ENCODE results near the gene PHF21B.

DNA sequence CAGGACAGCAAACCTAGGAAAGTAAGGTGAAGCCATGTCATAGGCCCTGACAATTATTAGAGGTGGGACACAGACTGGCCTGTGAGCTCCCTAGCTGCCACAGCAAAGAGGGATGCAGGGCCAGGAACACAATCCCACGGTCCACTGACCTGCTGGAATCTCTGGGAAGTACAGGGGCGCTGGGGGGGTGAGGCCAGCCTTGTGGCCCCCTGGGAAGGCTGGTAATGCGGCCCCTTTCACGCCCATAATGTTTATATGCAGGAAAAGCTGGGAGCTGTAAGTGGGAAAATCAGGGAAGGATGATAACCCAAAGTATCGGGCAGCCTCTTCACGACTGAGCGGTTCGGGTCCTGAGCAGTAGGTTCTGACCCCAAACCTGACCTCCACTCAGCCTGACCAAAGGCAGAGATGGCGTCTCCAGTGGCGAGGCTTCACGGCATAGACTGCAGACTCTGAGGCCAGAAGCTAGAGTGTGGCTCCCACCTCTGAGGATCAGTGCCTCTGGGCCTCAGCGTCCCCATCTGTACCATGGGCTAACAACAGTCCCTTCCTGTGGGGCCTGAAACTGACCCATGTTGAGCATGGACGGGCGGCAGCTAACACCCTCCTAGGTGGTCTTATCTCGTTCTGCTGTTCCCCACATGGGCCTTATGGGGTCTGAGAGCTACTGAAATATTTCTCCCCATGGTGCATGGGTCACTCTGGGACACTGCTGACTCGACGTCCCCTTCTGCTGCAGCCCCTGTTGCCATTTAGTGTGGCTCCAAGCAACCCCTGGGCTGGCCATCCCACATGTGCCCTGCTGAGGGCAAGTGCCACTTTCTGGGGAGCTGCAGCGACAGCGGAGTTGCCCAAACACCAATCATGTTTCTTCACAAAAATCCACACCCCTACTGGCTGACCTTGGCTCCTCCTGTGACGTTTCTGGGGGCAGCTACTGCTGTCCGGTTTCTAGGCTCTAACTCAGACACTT lies 101.8 kb downstream of the PHF21B start:
- TF ChIP-seq, protein P1, sequence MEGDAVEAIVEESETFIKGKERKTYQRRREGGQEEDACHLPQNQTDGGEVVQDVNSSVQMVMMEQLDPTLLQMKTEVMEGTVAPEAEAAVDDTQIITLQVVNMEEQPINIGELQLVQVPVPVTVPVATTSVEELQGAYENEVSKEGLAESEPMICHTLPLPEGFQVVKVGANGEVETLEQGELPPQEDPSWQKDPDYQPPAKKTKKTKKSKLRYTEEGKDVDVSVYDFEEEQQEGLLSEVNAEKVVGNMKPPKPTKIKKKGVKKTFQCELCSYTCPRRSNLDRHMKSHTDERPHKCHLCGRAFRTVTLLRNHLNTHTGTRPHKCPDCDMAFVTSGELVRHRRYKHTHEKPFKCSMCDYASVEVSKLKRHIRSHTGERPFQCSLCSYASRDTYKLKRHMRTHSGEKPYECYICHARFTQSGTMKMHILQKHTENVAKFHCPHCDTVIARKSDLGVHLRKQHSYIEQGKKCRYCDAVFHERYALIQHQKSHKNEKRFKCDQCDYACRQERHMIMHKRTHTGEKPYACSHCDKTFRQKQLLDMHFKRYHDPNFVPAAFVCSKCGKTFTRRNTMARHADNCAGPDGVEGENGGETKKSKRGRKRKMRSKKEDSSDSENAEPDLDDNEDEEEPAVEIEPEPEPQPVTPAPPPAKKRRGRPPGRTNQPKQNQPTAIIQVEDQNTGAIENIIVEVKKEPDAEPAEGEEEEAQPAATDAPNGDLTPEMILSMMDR (IDR thresholded peaks at IDR 0.05), result no peak
- no peak for TF ChIP-seq ZFX (IDR thresholded peaks at IDR 0.05; ENCODE audit: borderline replicate concordance)
